ENCODE measurements around the gene RHOBTB3. TPM values are rescaled to one million over a fixed set of nuclear protein-coding genes. Genes with fewer than 3 reads are reported as not detected.

RHOBTB3 gene
- total RNA-seq, 1 experiment from 2014 or later, result 6.8 TPM

DNA sequence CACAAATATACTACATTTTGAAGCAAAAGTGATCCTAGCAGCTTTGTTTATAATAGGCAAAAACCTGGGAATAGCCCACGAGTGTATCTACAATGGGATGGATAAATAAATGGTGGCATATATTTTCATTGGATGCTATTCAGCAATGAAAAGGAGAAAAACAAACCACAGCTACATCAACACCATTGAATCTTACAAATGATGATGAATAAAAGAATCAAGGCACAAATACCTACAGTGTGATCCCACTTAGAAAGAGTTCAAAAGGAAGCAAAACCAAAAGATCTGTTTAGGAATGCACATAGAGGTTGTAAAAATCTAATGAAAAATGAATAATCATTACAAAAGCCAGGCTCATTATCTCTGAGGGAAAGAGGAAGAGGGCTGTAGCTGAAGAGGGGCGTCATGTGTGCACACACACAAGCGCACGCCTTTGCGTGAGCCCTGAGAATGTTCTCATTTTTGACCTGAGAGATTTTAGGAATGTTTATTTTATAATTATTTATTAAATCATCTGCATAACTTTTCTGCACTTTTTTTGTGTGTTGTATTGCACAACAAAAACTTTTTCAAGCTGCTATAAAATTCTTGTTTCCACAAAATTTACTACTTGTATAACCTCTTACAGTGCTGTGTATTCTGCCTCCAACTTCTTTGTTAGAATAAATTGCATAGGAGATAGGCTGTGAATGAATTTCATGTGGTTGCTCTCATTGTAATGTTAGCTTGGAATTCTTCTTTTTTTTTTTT, 5.9 kb upstream of the RHOBTB3 start:
- WGBS (ENCODE audit: extremely low coverage, insufficient read length, low lambda C conversion rate), result no CpG with 5 or more reads among the region's 5 CpGs
- H3K4me1 Mint-ChIP-seq, result peaks cover 23% of the 10 kb centered on the region in 2 experiments
- H3K4me1 ChIP-seq (ENCODE audit: insufficient read depth, low read length), result peaks cover 4% of the 10 kb centered on the region; the same call in 1 of the 2 replicates

More for the DNA sequence above, 5.9 kb upstream of the RHOBTB3 start:
- Histone ChIP-seq H3K9me3 (ENCODE audit: control insufficient read depth, low read depth, low read length) (no peaks in the 10 kb centered on the region), H2BK15ac (ENCODE audit: low read depth, low read length) (no peak overlapping the region), H3K9ac (ENCODE audit: extremely low read depth, insufficient read length, low read length) (no peak overlapping the region), H3K27ac (ENCODE audit: insufficient read length, low read depth, low read length) (no peak overlapping the region), H3K56ac (ENCODE audit: insufficient read length, low read depth, low read length) (no peak overlapping the region), H2AK5ac (ENCODE audit: insufficient read length, low read length) (no peak overlapping the region), H3T11ph (ENCODE audit: low read length) (no peak overlapping the region), H4K20me1 (ENCODE audit: control insufficient read depth, insufficient read depth, insufficient read length) (no peaks in the 10 kb centered on the region), H2BK5ac (ENCODE audit: insufficient read length, low read length) (no peak overlapping the region), H2AFZ (ENCODE audit: low read length) (no peak overlapping the region), H3K79me1 (ENCODE audit: insufficient read depth, low read depth, low read length, poor library complexity, severe bottlenecking) (no peaks in the 10 kb centered on the region), H3K27me3 (ENCODE audit: insufficient read depth, low read length) (peaks cover 8% of the 10 kb centered on the region; the same call in 1 of the 2 replicates), H2BK12ac (ENCODE audit: insufficient read length, low read depth, low read length) (no peak overlapping the region), H3K4ac (ENCODE audit: low read depth, low read length) (no peak overlapping the region), H2BK120ac (ENCODE audit: low read depth, low read length, poor library complexity, severe bottlenecking) (no peak overlapping the region), H3K14ac (ENCODE audit: insufficient read depth, low read length) (no peak overlapping the region), H4K91ac (ENCODE audit: insufficient read length, low read depth, low read length) (no peak overlapping the region), H3K4me2 (ENCODE audit: insufficient read depth, insufficient read length, low read length) (no peak overlapping the region), H4K5ac (ENCODE audit: insufficient read length, low read depth, low read length) (no peak overlapping the region), H3K23ac (ENCODE audit: insufficient read length, low read depth, low read length) (no peak overlapping the region), H2BK20ac (ENCODE audit: low read depth, low read length, poor library complexity, severe bottlenecking) (no peak overlapping the region), H3K23me2 (ENCODE audit: insufficient read length, low read depth, low read length, poor library complexity, severe bottlenecking) (no peaks in the 10 kb centered on the region), H4K8ac (replicated peaks; ENCODE audit: insufficient read length, low read depth, low read length) (no peak overlapping the region), H3K79me2 (ENCODE audit: insufficient read depth, low read length) (no peaks in the 10 kb centered on the region), H3K18ac (ENCODE audit: insufficient read length, low read depth, low read length) (no peak overlapping the region)
- Mint-ChIP-seq H3K36me3 (ENCODE audit: insufficient read depth in 1 of 3, low read depth in 3 of 3) (no peaks in the 10 kb centered on the region), H3K9me3 (no peaks in the 10 kb centered on the region), H3K4me3 (no peak overlapping the region), H3K27ac (no peak overlapping the region; a peak in 1 of 7 replicates), H3K27me3 (ENCODE audit: low read depth) (peaks cover 32% of the 10 kb centered on the region)
- TF ChIP-seq CTCF (conservative IDR thresholded peaks at IDR 0.05), result no peak
- no peak for DNase-seq
